CD4-positive, alpha-beta T cell treated with Interleukin-6 at 100 ng/mL for 8 hours (primary cell): ENCODE results near the gene CEMIP.
"Not testable (repeated sequence)": the region's sequence is repeated elsewhere in the genome, so short reads cannot be mapped to it uniquely, and the experiment has no call there.

Source experiments
- DNase-seq: peaks from one replicate; pipeline ENCODE4 v3.0.0-alpha.2; 2020; ENCODE audit warnings: mixed read lengths, low spot score

CEMIP gene

DNA sequence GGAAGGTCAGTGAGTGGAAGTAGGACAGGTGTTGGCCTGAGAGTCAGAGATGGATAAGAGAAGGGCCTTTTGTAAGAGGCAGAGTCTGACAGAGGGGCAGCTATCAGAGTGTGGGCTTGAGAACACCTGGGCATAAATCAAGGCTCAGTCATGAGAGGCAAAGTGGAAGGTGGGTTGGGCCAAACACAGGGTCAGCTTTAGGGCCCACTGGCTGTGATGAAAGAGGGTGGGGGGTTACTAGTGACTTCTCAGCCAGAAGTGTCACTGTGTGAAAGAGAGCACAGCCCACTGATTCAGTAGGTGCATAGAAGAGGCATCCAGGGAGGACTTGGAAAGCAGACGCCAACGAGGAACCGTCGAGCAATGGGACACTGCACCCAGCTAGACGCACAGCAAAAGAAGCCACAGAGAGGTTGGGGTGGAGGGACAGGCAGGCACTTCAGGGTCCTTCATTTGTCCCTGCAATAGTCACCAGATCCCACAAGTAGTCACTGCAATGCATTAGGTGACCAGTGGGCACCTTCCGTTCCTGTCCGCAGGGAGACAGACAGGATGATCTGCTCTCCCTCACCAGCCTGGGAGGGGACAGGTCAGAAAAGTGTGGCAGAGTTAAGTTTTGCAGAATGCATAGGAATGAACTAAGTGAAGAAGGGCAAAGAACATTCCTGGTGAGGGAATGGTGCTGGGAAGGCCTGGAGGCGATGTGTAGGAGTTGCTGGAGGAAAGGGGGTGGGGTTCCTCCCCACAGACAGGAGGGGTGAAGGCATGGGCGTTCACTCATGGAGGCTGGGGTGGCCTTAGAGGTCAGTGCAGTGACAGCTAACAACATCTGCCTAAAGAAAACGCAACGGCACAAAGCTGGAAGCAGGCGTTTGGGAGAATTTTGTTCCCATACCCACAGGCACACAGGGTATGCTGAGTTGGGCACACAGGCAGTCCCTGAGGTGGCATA lies 174.1 kb downstream of the CEMIP start:
- no peak for DNase-seq

DNA sequence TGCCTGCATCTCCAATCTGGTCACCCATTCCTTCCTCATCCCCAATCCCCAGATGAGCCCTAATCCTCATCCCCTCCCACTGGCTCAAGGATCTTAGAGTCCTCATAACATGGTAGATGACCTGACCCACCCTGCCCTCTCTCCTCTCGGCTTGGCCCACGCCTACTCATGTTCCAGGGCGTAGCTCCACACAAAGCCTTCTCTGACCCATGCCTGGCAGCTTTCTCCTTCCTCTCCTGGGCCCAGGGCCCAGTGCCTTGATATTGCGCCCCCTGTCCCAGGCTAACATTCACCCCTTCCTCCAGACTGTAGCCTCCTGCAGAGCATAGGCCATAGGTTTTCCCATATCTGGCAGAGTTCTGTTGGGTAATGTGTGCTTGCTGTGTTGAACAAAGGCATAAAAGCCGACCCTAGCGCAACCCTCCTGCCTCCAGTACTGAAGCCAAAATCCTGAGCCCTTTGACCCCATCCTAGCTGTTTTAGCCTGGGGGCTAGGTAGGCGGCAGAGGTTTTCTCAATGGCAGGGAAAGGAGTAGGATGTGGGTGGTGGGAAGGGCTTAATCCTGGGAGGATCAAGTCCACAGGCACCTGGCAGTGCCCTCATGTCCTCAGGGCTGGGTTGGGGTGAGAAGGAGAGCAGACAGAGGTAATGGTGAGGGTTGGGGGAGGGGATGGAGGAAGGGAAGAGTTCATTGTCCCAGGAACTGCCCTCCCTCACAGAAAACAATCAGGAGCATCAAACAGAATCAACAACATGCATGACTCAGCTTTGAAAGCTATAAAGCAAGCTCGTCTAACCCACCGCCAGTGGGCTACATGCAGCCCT lies 175.0 kb downstream of the CEMIP start:
- DNase-seq = no peak

DNA sequence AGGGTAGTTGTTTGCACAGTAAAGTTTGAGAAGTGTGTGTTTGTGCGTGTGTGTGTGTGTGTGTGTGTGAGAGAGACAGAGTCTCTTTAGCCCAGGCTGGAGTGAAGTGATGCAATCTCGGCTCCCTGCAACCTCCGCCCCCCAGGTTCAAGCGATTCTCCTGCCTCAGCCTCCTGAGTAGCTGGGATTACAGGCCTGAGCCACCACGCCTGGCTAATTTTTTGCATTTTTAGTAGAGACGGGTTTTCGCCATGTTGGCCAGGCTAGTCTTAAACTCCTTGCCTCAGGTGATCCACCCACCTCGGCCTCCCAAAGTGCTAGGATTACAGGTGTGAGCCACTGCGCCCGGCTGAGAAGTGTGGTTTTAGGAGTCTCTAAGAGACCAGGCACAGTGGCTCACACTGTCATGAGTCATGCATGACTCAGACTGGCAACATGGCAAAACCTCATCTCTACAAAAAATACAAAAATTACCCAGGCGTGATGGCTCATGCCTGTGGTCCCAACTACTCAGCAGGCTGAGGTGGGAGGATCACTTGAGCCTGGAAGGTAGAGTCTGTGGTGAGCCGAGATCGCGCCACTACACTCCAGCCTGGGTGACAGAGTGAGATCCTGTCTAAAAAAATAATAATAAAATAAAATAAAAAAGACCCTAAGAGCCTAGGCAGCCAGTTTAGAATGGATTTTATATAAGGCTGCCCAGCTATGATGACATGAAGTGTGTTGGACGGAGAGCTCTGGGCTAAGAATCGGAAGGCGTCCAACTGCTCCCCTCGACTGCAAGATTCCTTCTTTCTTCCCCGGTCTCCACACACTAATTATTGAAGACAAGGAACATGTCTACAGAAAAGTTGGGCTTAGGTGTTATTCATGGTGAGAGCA lies 176.6 kb downstream of the CEMIP start:
- DNase-seq = peak; percentile 32

DNA sequence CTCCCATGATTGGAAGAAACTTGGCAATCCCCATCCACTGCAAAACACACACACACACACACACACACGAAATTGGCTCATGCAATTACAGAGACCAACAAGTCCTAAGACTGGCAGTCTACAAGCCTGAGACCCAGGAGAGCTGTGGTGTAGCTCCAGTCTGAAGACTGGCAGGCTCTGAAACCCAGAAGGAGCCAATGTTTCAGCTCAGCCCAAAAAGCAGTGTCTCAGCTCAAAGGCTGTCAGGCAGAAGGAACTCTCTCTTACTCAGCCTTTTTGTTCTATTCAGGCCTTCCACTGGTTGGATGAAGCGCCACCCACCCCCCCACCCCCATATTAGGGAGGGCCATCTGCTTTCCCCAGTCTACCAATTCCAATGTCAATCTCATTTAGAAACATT lies 178.4 kb downstream of the CEMIP start:
- no peak for DNase-seq

DNA sequence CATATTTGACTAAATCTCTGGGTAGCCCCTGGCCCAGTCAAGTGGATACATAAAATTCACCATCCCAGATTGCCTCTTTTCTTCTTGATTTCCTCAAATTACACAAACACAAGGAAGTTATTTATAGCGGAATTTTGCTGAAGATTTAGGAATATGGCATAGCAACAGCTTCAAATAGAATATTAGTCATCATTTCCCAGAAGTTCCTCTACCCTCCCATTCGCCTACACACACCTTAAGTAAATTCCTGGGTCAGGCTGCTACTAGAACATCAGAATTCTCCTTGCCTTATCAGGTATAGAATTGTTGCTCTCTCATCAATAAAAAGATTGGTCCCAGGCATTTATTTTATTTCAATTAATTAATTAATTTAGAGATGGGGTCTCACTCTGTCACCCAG lies 178.8 kb downstream of the CEMIP start:
- DNase-seq = no peak

DNA sequence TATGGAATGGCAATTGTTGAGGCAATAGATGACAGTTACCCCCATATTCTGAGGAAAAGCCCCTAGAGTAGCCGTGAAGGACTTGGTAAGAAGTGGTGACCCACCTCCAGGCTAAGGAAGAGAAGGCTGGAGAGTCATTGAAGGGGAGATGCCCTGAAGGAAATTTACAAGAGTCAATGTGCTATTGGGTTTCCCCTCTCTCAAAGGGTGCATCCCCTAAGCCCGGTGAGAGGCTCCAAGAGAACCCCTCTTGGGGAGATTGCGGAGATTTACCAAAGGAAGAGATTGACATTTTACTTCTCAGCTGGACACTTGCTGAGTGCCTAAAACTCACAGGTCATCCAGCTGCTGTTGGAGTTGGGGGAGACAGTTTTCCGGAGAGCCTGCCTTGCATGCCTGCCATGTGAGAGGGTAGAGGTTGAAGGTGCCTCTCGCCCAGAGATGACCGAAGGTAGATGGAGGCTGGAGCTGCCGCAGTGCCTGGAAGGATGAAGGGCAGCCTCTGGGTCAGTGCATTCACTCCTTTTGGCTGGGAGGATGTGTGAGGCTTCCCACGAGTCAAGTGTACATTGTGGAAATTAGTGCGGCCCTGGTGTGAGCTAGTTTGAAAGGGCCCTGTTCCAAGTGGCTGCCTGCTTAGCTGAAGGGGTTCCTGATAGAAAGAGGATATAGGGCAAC lies 179.8 kb downstream of the CEMIP start:
- DNase-seq = no peak

DNA sequence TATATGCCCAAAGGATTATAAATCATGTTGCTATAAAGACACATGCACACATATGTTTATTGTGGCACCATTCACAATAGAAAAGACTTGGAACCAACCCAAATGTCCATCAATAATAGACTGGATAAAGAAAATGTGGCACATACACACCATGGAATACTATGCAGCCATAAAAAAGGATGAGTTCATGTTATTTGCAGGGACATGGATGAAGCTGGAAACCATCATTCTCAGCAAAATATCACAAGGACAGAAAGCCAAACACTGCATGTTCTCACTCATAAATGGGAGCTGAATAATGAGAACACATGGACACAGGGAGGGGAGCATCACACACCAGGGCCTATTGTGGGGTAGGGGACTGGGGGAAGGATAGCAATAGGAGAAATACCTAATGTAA lies 186.3 kb downstream of the CEMIP start:
- not testable (repeated sequence) for DNase-seq

DNA sequence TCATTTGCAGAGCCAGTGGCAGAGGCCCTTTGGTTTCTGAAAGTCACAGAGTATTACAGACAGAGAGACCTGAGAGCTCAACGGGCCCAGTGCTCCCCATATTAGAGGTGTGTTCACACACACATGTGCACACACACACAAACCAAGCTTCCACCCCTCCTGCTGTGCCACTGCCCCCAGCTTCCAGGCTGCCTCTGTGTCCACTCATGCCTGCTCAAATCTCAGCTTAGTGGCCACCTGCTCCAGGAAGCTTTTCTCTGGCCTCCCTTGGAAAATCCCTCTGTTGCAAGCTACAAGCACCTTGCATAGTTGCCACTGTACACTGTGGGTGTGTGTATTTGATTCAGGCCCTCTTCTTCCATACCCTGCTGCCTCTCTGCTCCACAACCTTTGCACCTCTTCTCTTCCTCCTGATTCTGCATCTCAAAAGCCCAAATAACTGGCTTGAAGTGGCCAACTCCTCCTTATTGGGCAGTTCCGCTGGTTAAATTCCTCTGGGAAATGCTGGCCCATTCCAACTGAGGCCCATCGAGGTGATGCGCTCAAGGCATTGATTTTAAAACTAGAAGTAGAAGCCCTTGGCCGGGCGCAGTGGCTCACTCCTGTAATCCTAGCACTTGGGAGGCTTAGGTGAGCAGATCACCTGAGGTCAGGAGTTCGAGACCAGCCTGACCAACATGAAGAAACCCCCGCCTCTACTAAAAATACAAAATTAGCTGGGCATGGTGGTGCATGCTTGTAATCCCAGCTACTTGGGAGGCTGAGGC lies 187.4 kb downstream of the CEMIP start:
- DNase-seq = no peak

DNA sequence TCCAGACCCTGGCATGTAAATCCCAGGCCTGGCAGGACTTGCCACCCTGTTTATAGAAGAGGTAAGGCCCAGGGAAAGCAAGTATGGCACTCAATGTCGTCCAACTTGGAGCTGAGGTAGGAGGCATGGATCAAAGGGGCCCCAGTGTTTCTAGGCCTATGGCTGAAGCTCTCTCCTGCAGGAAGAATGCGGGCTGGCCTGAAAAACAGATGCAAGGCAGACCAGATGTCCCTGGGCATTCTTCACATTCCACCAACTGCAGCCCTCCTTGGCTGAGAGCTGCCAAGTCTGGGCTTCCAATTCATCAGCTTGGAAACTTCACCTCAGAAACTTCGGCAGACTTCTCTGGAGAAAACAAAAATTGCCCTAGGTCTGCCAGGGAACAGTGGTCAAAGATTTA lies 188.3 kb downstream of the CEMIP start:
- DNase-seq = no peak

DNA sequence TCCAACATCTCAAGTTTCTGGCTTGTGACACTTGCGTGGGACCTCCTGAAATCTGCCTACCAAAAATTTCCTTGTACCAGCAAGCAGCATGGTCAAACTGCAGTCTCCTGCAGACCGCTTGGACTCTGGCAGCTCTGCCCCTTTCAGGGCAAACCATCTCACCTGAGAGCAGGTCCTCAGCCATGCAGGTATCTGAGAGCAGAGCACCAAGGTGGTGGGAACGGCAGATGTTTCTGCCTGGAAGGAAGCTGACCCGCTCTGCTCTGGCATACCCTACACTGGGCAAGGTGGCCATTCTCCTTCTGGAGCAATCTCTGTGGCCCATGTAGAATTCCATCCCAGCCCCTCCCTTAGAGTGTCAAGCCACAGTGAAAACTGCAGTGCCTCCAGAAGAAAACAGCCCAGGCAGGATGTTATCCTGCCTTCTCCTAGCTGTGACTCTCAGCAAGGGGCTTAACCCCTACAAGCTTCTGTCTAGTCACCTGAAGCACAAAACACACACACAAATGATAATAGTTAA lies 188.9 kb downstream of the CEMIP start:
- no peak for DNase-seq

DNA sequence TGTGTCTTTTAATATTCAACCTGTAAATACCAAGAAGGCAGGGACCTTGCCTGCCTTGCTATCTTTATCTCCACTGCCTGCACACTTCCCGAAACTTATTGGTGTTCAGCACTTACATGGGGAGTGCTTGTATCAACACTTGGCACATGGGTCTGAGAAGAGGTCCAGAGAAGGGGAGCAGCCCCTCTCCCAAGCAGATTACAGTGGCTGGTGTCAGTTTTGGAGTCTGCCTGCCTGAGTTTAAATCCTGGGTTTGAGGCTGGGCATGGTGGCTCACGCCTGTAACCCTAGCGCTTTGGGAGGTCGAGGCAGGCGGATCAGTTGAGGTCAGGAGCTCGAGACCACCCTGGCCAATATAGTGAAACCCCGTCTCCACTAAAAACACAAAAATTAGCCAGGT lies 190.1 kb downstream of the CEMIP start:
- DNase-seq = no peak

DNA sequence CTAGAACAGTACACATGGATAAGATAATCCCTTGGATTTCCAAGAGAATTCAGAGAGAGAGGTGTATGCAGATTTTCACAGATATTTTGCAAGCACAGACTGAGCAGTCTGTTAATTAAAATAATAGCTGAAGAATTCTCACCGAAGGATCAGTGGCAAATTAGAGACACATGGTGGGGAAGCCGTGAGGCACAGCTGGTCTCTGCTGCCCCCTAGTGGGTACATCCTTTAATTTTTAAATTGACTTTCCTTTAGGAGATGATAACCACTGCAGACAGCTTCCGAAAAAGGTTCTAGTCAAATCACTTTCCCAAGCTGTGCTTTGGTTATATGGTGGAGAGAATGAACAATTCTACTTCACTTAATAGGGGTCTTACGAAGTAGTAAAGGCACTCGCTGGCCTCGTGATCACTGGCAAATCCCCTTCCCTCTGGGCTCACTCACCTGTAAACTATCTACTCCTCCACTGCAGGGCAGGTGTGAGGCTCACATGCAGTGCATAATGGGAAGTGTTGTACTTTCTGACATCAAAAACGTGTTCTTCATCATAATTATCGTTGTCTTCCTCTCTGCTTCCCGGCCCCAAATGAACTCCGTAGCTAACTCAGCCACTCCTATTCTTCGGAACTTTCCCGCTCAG lies 191.0 kb downstream of the CEMIP start:
- DNase-seq = peak; percentile 63

DNA sequence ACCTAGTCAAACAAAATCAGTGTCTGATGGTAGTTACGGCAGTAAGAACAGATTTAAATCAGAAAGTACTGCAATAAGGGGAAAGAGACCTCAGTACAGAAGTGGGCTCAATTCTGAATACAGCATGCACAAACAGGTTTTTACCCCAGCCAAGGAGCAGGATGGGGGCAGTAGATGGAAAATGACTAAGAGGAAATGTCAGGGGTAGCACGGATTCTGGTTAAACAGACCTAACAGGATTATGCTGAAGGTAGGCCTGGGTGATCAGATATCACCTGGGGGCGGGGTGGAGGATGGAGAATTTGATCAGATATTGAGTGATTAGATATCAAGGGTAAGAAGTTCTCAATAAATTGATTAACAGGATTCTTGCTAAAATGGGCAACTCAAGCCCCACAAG lies 191.5 kb downstream of the CEMIP start:
- DNase-seq = no peak

DNA sequence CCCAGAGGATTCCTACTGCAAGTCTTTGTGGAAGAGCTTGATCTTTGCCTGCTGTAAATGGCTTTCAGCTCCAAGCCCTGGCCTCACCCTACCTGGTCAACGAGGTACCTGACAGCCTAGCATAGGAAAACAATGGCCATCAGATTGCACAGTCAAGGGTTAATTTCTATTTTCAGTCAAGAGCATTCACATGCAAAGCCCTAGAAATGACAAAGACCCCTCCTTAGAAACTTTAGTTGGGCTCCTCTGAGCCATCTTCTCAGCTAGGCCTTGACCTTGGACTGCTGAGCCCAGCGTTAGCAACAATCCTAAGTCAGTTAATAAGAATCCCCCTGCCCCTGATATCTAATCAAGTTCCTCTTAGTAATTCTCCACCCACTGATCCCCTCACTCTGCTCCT lies 192.0 kb downstream of the CEMIP start:
- DNase-seq = no peak

DNA sequence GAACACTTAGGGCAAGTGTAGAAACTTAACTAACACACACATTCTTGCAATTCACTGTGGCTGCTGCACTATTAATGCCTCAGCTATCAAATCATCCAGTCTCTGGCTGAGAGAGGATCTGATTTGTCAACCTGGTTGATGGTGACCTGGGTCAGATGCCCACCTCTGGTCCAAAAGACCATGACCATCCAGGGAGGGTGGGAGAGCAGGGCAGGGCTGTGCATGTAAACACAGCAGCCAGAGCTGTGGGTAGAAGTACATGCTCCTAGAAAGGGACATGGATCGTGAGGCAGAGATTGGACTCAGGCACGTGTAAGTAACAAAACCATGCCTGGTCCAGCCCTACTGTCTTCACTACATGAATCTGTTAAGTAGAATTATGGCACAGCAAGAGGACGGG lies 193.1 kb downstream of the CEMIP start:
- DNase-seq = no peak

DNA sequence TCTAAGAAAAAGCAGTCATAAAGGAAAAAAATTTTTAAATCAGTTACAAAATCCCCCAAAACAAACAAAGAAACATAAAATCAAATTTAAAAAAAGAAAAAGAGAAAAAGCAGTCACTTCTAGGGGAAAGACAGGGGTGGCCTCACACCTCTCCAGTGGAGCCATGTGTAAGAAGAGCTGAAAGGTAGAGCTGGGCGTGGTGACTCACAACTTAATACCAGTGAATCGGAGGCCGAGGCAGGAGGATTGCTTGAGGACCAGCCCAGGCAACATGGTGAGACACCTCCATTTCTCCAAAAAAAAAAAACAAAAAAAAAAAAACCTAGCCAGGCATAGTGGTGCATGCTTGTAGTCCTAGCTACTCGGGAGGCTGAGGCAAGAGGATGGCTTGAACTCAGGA lies 195.7 kb downstream of the CEMIP start:
- DNase-seq = no peak

DNA sequence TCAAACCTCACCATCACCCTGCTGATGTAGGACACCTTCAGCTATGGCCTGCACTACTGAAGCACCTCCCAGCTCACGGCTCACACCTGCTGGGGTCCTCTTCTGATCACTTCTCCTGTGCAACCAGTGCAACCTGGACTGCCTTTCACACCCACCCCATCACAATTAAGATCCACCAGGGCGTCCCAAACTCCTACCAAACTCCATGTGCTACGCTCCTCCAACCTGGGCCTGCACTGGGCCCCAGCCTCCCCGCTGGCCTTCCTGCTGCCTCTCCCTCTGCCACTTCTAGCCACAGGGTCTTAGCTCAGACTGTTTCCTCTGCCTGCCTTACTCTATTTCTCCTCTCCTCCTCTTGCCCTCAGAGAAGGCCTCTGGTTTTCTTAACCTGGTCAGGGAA lies 197.7 kb downstream of the CEMIP start:
- DNase-seq = no peak

DNA sequence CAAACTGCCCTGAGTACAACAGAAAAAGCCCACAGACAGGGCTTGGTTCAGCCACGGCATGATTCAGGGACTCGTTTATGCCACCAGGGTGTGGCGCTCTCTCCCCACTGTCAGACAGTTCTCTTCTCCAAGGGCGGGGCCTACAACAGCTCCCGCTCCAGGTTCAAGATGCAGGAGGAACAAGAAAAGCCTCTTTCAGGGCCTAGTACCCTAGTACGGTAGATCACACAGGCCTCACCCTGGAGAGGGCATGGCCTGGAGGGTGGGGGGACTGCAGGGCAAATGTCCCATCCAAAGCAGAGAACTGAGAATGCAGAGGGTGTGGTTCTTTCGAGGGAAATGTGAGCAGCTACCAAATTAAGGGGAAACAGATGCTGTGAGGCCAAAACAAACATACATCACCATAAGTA lies 198.5 kb downstream of the CEMIP start:
- no peak for DNase-seq

DNA sequence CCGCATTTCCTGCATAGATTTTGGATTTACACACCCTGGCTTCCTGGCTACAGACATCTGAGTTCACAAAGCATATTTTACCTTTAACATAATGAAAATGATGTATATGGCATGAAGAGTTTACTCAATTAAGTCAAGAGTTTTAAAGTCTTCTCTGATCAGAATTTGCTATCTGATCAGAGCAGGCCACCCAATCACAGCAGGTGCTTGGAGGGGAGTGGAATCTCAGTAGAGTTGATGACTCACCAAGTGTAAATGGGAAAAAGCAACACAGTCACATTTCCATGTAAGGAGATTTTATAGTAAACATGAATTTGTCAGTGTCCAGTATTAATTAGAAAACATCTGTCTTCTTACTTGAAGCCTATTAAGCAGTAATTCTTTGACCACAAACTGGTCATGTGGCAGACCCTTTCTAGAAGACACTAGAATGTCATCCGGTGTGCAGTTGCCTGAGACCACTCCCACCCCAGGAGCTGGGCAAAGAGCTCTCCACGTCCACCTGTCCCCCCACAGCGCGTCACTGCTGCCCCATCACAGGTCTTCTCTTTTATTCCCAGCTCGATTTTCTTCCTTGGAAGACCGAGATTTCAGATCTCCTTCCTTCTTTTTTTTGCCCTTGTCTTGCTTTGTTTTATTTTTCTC lies 199.6 kb downstream of the CEMIP start:
- no peak for DNase-seq
